Stomach (tissue), 9 donors: Measurements from ENCODE around the gene SPG7. TPM values are rescaled to one million over a fixed set of nuclear protein-coding genes. Genes with fewer than 3 reads are reported as not detected.
A peak's percentile ranks its signal among the peaks of the same experiment; 100 is the strongest.

ENCODE experiments used
- DNase-seq, 2 donors: peaks; one replicate each; pipeline versions ENCODE4 v3.0.0 to v3.0.0-alpha.2; 2013 to 2019
- H3K27ac ChIP-seq, 5 donors: fragments of 200-600 bp in 4 of 5; sonication (generic) in 4 of 5; one replicate each; pipeline ENCODE4 v1.5.1; 2013 to 2019; ENCODE audit warnings: mild to moderate bottlenecking in 1 of 5, moderate library complexity in 1 of 5
- H3K27me3 ChIP-seq, 3 donors: fragments of 200-600 bp; sonication (generic); one replicate each; pipeline ENCODE4 v1.5.1; 2017 to 2019; ENCODE audit warnings: mixed run types in 1 of 3
- H3K36me3 ChIP-seq, 4 donors: fragments of 200-600 bp; sonication (generic); 1 replicate in 3 of 4; 2 replicates in 1 of 4; pipeline ENCODE4 v1.5.1; 2016 to 2019
- H3K4me1 ChIP-seq, 4 donors: fragments of 200-600 bp; sonication (generic); one replicate each; pipeline ENCODE4 v1.5.1; 2016 to 2019
- H3K4me3 ChIP-seq, 4 donors: fragments of 200-600 bp; sonication (generic) in 3 of 4; one replicate each; pipeline ENCODE4 v1.5.1; 2016 to 2019; ENCODE audit warnings: mild to moderate bottlenecking in 1 of 4
- H3K9me3 ChIP-seq, 4 donors: fragments of 200-600 bp; sonication (generic); one replicate each; pipeline ENCODE4 v1.5.1; 2016 to 2019
- EP300 ChIP-seq: sonication (generic); formaldehyde crosslinking; IDR thresholded peaks from one replicate; pipeline ENCODE4 v1.6.1; 2017; ENCODE audit warnings: antibody characterized with exemption
- POLR2A ChIP-seq, 4 donors: fragments of 450-650 bp; IDR thresholded peaks; one replicate each; pipeline ENCODE4 v1.6.1; 2016; ENCODE audit warnings: antibody characterized with exemption in 4 of 4, control low read depth in 2 of 4, mild to moderate bottlenecking in 1 of 4, moderate library complexity in 1 of 4
- POLR2AphosphoS5 ChIP-seq, 3 donors: sonication (generic); formaldehyde crosslinking; IDR thresholded peaks; one replicate each; pipeline ENCODE4 v1.6.1; 2016; ENCODE audit warnings: antibody characterized with exemption in 3 of 3
- WGBS, 5 donors: extraction: QIAGEN DNeasy Blood & Tissue Kit in 3 of 5; methylation state at CpG; one replicate each; pipeline versions ENCODE4 v1.1.5 to v1.1.7; 2013 to 2018; 5-methylcytosine and 5-hydroxymethylcytosine counted together
- intact Hi-C: fragments of 100-400 bp; cut with DNase I; formaldehyde crosslinking; loops from one replicate; pipeline ENCODE4 v1.15.1; 2023; ENCODE audit warnings: low total_unique reads
- polyA plus RNA-seq, 3 donors: library from polyadenylated mRNA; stranded (reverse); fragments of 200-250 nt; gene quantifications; one replicate each; pipeline ENCODE4 v1.2.3, GENCODE V29; 2013
- total RNA-seq, 5 donors: library from RNA; depleted of rRNA; stranded (reverse); fragments of >200 nt; gene quantifications; one replicate each; pipeline versions ENCODE4 v1.1.0 to v1.2.3, GENCODE V29; 2014 to 2016
- TF ChIP-seq, protein P1 (sequence below), 7 experiments: fragments of 450-650 bp in 4 of 7; fragments of 200-600 bp in 3 of 7; sonication (generic) in 3 of 7; IDR thresholded peaks; one replicate each; pipeline ENCODE4 v1.5.1; 2016 to 2019; ENCODE audit warnings: antibody characterized with exemption in 7 of 7, control low read depth in 2 of 7, mild to moderate bottlenecking in 1 of 7
- donor health status: healthy with polysubstance abuse.
- donor health status: Bipolar disorder and iron deficiency.
- donor health status: healthy.

SPG7 gene
- total and polyA plus RNA-seq, 8 donors = 30.0 to 363 (median 157) TPM

DNA sequence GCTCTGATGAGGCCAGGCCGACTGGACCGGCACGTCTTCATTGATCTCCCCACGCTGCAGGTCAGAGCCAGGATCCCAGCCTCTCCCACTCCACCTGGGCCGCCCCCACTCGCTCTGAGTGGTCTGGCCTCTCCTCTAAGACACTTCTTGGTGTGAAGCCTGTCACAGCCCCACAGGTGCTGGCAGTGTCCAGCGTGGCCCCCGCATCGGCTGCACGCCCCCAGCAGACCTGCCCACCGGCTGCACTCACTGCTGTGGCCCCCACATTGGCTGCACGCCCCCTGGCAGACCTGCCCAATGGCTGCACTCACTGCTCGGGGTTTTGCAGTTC is 36.5 kb downstream of the SPG7 start:
- intact Hi-C loops = no loop called here
- no peaks in the 10 kb centered on the region for H3K27me3 ChIP-seq
- H3K9me3 ChIP-seq = no peaks in the 10 kb centered on the region
- no peak overlapping the region for H3K4me3 ChIP-seq
- no peak for DNase-seq
- WGBS, 5 donors = 91 to 96% (median 93%) methylated on average over 13 of the region's 13 CpGs
- peaks cover 0 to 19% (median 15%) of the 10 kb centered on the region in 4 donors for H3K4me1 ChIP-seq
- no peak for TF ChIP-seq POLR2A (IDR thresholded peaks at IDR 0.05)
- TF ChIP-seq, protein P1, sequence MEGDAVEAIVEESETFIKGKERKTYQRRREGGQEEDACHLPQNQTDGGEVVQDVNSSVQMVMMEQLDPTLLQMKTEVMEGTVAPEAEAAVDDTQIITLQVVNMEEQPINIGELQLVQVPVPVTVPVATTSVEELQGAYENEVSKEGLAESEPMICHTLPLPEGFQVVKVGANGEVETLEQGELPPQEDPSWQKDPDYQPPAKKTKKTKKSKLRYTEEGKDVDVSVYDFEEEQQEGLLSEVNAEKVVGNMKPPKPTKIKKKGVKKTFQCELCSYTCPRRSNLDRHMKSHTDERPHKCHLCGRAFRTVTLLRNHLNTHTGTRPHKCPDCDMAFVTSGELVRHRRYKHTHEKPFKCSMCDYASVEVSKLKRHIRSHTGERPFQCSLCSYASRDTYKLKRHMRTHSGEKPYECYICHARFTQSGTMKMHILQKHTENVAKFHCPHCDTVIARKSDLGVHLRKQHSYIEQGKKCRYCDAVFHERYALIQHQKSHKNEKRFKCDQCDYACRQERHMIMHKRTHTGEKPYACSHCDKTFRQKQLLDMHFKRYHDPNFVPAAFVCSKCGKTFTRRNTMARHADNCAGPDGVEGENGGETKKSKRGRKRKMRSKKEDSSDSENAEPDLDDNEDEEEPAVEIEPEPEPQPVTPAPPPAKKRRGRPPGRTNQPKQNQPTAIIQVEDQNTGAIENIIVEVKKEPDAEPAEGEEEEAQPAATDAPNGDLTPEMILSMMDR (IDR thresholded peaks at IDR 0.05) = no peak
- no peak for TF ChIP-seq POLR2AphosphoS5 (IDR thresholded peaks at IDR 0.05)
- TF ChIP-seq EP300 = no peak
- H3K27ac ChIP-seq = no peak overlapping the region
- peaks cover 30 to 94% (median 92%) of the 10 kb centered on the region in 4 donors for H3K36me3 ChIP-seq

DNA sequence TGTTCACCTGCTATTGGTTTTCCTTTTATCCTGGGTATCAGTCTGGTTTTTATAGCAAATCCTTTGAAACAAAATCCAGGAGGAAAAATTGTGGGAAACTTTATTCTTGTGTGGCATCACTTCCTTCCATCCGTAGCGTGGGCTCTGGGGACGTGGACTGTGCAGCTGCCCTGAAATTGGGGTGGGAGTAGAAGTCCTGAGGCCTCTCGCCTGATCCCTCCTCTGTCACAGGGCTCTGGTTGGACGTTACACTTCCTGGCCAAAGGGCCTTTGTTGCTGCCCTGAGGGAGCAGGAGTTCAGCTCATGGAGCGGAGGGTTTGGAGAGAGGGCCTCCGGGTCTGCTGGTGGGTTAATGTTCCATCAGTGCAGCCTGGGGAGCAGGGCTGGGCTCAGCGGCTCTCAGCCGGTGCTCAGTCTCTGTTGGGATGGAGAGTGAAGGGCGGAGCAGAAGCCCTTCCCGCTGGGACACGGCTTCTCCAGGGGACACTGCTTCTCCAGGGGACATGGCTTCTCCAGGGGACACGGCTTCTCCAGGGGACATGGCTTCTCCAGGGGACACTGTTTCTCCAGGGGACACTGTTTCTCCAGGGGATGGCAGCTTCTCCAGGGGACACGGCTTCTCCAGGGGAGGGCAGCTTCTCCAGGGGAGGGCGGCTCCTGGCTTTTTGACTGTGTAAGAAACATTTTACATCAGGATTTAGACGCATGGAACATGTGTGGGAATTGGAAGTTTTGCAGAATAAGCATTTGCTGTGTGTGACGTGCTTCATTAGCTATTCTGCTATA is 37.0 kb downstream of the SPG7 start:
- Histone ChIP-seq H3K4me3 (no peak overlapping the region), H3K9me3 (no peaks in the 10 kb centered on the region), H3K36me3 (peaks cover 30 to 94% (median 92%) of the 10 kb centered on the region in 4 donors), H3K27me3 (no peaks in the 10 kb centered on the region), H3K4me1 (peaks cover 0 to 19% (median 15%) of the 10 kb centered on the region in 4 donors), H3K27ac (no peak overlapping the region)
- intact Hi-C loops = no loop called here
- TF ChIP-seq, protein P1 (IDR thresholded peaks at IDR 0.05) = no peak
- no peak for TF ChIP-seq POLR2A (IDR thresholded peaks at IDR 0.05)
- no peak for TF ChIP-seq POLR2AphosphoS5 (IDR thresholded peaks at IDR 0.05)
- no peak for TF ChIP-seq EP300
- 71 to 80% (median 73%) methylated on average over 10 to 17 of the region's 17 CpGs for WGBS, 5 donors
- no peak for DNase-seq

DNA sequence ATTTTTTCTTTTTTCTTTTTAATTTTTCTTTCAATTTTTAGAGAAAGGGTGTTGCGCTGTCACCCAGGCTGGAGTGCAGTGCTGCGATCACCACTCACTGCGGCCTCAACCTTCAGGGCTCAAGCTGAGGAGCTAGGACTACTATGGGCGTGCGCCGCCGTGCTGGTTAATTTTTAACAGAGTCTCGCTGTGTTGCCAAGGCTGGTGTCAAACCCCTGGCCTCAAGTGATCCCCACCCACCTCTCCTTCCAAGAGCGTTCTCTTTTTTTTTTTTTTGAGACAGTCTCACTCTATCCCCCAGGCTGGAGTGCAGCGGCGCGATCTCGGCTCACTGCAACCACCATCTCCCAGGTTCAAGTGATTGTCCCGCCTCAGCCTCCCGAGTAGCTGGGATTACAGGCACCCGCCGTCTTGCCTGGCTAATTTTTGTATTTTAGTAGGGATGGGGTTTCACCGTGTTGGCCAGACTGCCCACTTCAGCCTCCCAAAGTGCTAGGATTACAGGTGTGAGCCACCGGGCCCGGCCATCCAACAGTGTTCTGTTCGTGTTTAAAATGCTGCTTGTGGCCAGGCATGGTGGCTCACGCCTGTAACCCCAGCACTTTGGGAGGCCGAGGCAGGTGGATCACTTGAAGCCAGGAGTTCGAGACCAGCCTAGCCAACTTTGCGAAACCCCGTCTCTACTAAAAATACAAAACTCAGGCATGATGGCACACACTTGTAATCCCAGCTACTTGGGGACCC is 37.8 kb downstream of the SPG7 start:
- Histone ChIP-seq H3K27me3 (no peaks in the 10 kb centered on the region), H3K4me3 (no peak overlapping the region), H3K27ac (no peak overlapping the region), H3K9me3 (no peaks in the 10 kb centered on the region), H3K36me3 (peaks cover 34 to 94% (median 93%) of the 10 kb centered on the region in 4 donors), H3K4me1 (peaks cover 0 to 19% (median 15%) of the 10 kb centered on the region in 4 donors)
- 56 to 81% (median 70%) methylated on average over 26 of the region's 26 CpGs for WGBS, 5 donors
- TF ChIP-seq, protein P1 (IDR thresholded peaks at IDR 0.05) = no peak
- TF ChIP-seq EP300 (no peak), POLR2A (IDR thresholded peaks at IDR 0.05) (no peak), POLR2AphosphoS5 (IDR thresholded peaks at IDR 0.05) (no peak)
- intact Hi-C loops = no loop called here
- peak; percentile 79 to 89 for DNase-seq

DNA sequence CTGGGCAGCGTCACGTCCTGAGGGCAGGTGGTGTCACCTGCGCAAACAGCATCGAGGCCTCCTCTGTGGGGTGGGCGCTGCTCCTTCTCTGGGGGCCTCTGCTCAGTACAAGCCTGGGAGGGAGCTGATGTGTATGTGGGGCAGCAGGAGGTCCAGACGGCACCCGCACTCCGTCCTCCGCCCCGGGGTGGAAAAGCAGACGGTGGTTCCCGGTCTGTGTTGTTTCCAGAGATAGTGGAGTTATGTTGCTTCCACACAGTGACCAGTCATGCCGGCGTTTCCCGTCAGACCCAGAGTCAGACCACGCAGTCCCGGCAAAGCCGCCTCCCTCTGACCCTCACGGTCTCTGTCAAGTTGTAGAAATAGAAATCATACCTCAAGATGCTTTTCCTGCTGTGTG is 38.6 kb downstream of the SPG7 start:
- no peaks in the 10 kb centered on the region for H3K9me3 ChIP-seq
- no peak overlapping the region for H3K27ac ChIP-seq
- no peak overlapping the region for H3K4me3 ChIP-seq
- TF ChIP-seq POLR2A (IDR thresholded peaks at IDR 0.05) (no peak), EP300 (no peak), POLR2AphosphoS5 (IDR thresholded peaks at IDR 0.05) (no peak)
- TF ChIP-seq, protein P1 (IDR thresholded peaks at IDR 0.05) = no peak
- peaks cover 40 to 94% (median 93%) of the 10 kb centered on the region in 4 donors for H3K36me3 ChIP-seq
- peaks cover 0 to 19% (median 15%) of the 10 kb centered on the region in 4 donors for H3K4me1 ChIP-seq
- whole genome bisulfite sequencing, 5 donors = 89 to 93% (median 91%) methylated on average over 16 to 19 of the region's 19 CpGs
- intact Hi-C loops = no loop called here
- no peaks in the 10 kb centered on the region for H3K27me3 ChIP-seq
- DNase-seq = no peak
